Esophagus squamous epithelium (tissue), 4 donors: Measurements from ENCODE around the gene BCL2L1.

Experiments
- CTCF ChIP-seq, 6 experiments: fragments of 450-650 bp in 4 of 6; fragments of 200-600 bp in 2 of 6; sonication (generic) in 2 of 6; IDR thresholded peaks; one replicate each; pipeline ENCODE4 v1.5.1; 2016 to 2019; ENCODE audit warnings: antibody characterized with exemption in 6 of 6, mild to moderate bottlenecking in 4 of 6, moderate library complexity in 4 of 6
- POLR2A ChIP-seq, 4 donors: fragments of 450-650 bp; IDR thresholded peaks; one replicate each; pipeline ENCODE4 v1.6.1; 2017; ENCODE audit warnings: antibody characterized with exemption in 4 of 4, mild to moderate bottlenecking in 4 of 4, moderate library complexity in 3 of 4

DNA sequence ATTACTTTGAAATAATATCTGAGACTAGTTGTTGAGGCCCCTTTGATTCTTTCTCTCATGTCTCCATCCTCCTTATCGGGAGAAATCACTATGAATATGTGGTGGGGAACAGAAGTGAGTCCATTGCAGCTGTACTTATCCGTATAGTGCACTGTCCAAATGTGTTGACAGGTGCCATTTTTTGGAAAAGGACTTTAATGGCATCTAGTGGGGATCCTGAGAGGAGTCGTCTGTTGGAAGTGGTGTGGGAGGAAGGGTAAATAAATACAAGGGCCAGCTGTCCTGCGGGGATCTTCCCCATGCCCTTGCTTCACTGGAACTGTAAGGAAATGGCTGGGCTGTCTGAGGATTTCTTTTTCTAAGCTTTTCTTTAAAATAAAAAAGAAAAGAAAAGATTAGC is 35.9 kb upstream of the BCL2L1 start:
- TF ChIP-seq CTCF (IDR thresholded peaks at IDR 0.05) (no peak), POLR2A (IDR thresholded peaks at IDR 0.05) (no peak)
